ENCODE measurements around the gene EYS.

The EYS gene

DNA sequence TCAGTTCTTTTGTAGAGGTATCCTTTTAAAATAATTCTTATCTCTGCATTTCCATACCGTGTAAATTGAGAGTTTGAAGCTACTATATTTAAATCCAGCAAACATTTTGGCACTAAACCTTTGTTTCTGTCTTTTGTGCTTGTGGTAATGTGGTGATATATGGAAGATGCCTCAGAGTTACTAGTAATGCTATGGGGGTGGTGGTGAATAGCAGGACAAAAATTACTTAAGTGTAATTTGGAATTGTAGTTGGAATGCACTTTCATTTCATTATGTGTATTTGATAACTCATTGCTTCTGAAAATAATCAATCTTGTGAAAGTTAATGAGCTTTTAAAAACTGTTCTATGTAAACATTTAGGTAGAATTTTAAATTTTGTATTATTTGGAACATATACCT, 1666.9 kb downstream of the EYS start:
- H3F3A ChIP-seq (ENCODE audit: low read depth) = no peaks in the 10 kb centered on the region
- no peaks in the 10 kb centered on the region for H3K36me3 ChIP-seq (ENCODE audit: insufficient read depth, low read length)
- no peaks in the 10 kb centered on the region for H3K79me2 ChIP-seq (ENCODE audit: insufficient read depth, low read length)
- H4K20me1 ChIP-seq (ENCODE audit: insufficient read depth, low read length, poor library complexity, severe bottlenecking) = no peaks in the 10 kb centered on the region
- H3K27me3 ChIP-seq (ENCODE audit: insufficient read depth, low read length, poor library complexity, severe bottlenecking) = no peaks in the 10 kb centered on the region
- no peak overlapping the region for H2AFZ ChIP-seq (ENCODE audit: low read length)
- H3K4me1 ChIP-seq (ENCODE audit: insufficient read depth, low read length, poor library complexity, severe bottlenecking) = no peaks in the 10 kb centered on the region
- no peak for TF ChIP-seq EZH2phosphoT487 (IDR thresholded peaks at IDR 0.05; ENCODE audit: borderline replicate concordance)
- TF ChIP-seq, protein P1, sequence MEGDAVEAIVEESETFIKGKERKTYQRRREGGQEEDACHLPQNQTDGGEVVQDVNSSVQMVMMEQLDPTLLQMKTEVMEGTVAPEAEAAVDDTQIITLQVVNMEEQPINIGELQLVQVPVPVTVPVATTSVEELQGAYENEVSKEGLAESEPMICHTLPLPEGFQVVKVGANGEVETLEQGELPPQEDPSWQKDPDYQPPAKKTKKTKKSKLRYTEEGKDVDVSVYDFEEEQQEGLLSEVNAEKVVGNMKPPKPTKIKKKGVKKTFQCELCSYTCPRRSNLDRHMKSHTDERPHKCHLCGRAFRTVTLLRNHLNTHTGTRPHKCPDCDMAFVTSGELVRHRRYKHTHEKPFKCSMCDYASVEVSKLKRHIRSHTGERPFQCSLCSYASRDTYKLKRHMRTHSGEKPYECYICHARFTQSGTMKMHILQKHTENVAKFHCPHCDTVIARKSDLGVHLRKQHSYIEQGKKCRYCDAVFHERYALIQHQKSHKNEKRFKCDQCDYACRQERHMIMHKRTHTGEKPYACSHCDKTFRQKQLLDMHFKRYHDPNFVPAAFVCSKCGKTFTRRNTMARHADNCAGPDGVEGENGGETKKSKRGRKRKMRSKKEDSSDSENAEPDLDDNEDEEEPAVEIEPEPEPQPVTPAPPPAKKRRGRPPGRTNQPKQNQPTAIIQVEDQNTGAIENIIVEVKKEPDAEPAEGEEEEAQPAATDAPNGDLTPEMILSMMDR (conservative IDR thresholded peaks at IDR 0.05; ENCODE audit: low read length) = no peak
- no peak overlapping the region for H3K4me3 ChIP-seq (ENCODE audit: low read length, poor library complexity, severe bottlenecking)
- H3K9me3 ChIP-seq (ENCODE audit: insufficient read depth, low read depth, low read length) = no peaks in the 10 kb centered on the region
- no peak overlapping the region for H3K4me2 ChIP-seq (ENCODE audit: low read depth, low read length, poor library complexity, severe bottlenecking)
- no peaks in the 10 kb centered on the region for H3K9me2 ChIP-seq (replicated peaks; ENCODE audit: low read depth, low read length)
- no peak overlapping the region for H3K9ac ChIP-seq (ENCODE audit: low read depth, low read length, poor library complexity, severe bottlenecking)

DNA sequence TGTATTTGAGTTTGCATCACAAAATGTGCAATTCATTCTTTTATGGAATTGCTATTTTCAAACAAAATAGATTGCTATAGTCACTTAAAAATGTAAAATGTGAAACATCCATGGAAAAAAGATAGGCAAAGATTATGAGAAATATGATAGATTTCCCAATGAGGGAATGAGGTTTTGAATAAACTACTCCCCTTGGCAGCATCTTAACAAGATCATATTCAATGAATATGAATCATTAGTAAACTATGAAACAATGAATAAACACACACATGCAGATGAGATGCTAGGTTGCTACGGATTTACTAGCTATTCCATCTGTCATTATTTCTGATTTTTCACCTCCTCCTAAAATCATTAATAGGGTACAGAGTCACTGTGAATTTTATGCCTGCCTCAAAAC, 1669.6 kb downstream of the EYS start:
- Histone ChIP-seq H2AFZ (ENCODE audit: low read length) (no peak overlapping the region), H3K9me3 (ENCODE audit: insufficient read depth, low read depth, low read length) (no peaks in the 10 kb centered on the region), H3F3A (ENCODE audit: low read depth) (no peaks in the 10 kb centered on the region), H3K4me2 (ENCODE audit: low read depth, low read length, poor library complexity, severe bottlenecking) (no peak overlapping the region), H3K9ac (ENCODE audit: low read depth, low read length, poor library complexity, severe bottlenecking) (no peak overlapping the region), H3K9me2 (replicated peaks; ENCODE audit: low read depth, low read length) (no peaks in the 10 kb centered on the region), H3K27me3 (ENCODE audit: insufficient read depth, low read length, poor library complexity, severe bottlenecking) (no peaks in the 10 kb centered on the region), H4K20me1 (ENCODE audit: insufficient read depth, low read length, poor library complexity, severe bottlenecking) (no peaks in the 10 kb centered on the region), H3K79me2 (ENCODE audit: insufficient read depth, low read length) (no peaks in the 10 kb centered on the region), H3K4me3 (ENCODE audit: low read length, poor library complexity, severe bottlenecking) (no peak overlapping the region), H3K4me1 (ENCODE audit: insufficient read depth, low read length, poor library complexity, severe bottlenecking) (no peaks in the 10 kb centered on the region), H3K36me3 (ENCODE audit: insufficient read depth, low read length) (no peaks in the 10 kb centered on the region)
- no peak for TF ChIP-seq EZH2phosphoT487 (IDR thresholded peaks at IDR 0.05; ENCODE audit: borderline replicate concordance)
- TF ChIP-seq, protein P1 (conservative IDR thresholded peaks at IDR 0.05; ENCODE audit: low read length) = no peak

DNA sequence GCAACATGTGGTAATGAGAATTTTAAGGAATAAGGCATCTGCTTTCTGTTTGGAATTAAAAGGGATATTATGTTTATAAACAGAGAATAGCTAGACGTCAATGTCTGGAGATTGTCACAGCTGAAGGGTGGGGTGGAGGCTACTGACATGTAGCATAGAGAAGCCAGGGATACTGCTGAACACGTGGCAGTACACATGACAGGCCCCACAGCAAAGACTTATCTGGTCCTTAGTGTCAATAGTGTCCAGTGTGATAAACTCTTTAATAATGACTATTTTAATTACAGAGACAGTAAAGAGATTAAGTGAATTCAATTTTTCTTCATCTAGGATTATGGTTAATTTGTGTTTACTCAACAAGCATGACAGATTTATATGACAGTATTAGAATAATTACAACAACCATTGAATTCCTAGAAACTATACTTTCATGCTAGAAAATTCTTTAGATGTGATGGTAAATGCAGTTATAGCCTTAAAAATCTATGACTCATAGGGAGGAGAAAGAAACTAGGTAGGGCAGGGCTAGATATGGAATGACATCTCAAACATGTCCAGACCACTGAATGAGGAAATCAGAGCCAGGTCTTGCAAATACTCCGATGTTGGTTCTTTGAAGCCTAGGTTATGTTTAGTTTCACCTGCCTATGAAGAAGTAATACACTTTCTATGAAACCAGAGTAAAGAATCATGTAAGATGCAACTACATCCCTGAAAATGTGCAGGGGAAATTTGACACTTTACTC, 1671.9 kb downstream of the EYS start:
- no peaks in the 10 kb centered on the region for H3K36me3 ChIP-seq (ENCODE audit: insufficient read depth, low read length)
- TF ChIP-seq EZH2phosphoT487 (IDR thresholded peaks at IDR 0.05; ENCODE audit: borderline replicate concordance) = no peak
- TF ChIP-seq, protein P1 (conservative IDR thresholded peaks at IDR 0.05; ENCODE audit: low read length) = no peak
- H4K20me1 ChIP-seq (ENCODE audit: insufficient read depth, low read length, poor library complexity, severe bottlenecking) = no peaks in the 10 kb centered on the region
- no peak overlapping the region for H2AFZ ChIP-seq (ENCODE audit: low read length)
- no peaks in the 10 kb centered on the region for H3F3A ChIP-seq (ENCODE audit: low read depth)
- H3K4me1 ChIP-seq (ENCODE audit: insufficient read depth, low read length, poor library complexity, severe bottlenecking) = no peaks in the 10 kb centered on the region
- H3K79me2 ChIP-seq (ENCODE audit: insufficient read depth, low read length) = no peaks in the 10 kb centered on the region
- no peak overlapping the region for H3K9ac ChIP-seq (ENCODE audit: low read depth, low read length, poor library complexity, severe bottlenecking)
- no peak overlapping the region for H3K4me2 ChIP-seq (ENCODE audit: low read depth, low read length, poor library complexity, severe bottlenecking)
- no peaks in the 10 kb centered on the region for H3K9me2 ChIP-seq (replicated peaks; ENCODE audit: low read depth, low read length)
- H3K27me3 ChIP-seq (ENCODE audit: insufficient read depth, low read length, poor library complexity, severe bottlenecking) = no peaks in the 10 kb centered on the region
- no peaks in the 10 kb centered on the region for H3K9me3 ChIP-seq (ENCODE audit: insufficient read depth, low read depth, low read length)
- H3K4me3 ChIP-seq (ENCODE audit: low read length, poor library complexity, severe bottlenecking) = no peak overlapping the region

Data from Loucy (cell line).